HG02943 (cell line): ENCODE measurements around the gene JUND.

ENCODE experiments used
- ATAC-seq: cut with Tn5 transposase; IDR thresholded peaks from one replicate; pipeline ENCODE4 v1.9.1; 2021; ENCODE audit warnings: mild to moderate bottlenecking, low read depth, moderate library complexity; ENCODE audit not compliant: unreplicated experiment

JUND gene

DNA sequence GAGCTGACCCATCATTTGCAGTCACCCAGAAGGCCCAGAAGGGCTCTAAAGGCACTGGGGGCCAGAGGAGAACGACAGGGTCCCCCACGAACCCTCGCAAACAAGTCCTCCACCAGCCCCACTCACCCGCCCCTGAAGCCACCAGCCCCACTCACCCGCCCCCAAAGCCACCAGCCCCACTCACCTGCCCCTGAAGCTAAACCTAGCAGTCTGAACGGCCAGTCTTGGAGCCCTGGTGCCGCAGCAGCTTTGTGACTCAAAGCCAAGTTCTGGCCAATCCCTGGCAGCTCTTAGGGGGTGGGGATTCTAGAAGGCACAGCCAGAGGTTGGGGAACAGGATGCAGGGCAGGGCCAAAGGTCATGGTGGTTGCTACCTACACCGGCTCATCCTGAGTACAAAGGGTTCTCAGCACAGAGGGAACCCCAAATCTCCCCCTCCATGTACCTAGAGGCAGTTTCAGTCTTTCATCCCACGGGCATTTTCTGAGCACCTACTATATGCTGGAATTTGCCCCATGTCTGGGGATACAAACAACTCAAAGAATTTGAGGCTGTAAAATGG lies 7.1 kb downstream of the JUND start, which contains the start of gene IQCN:
IQCN (minus strand) TSS at position 234 of the 562 bp plus-strand sequence. CDS start 4,974 bp downstream, outside the sequence.
- no peak for ATAC-seq

DNA sequence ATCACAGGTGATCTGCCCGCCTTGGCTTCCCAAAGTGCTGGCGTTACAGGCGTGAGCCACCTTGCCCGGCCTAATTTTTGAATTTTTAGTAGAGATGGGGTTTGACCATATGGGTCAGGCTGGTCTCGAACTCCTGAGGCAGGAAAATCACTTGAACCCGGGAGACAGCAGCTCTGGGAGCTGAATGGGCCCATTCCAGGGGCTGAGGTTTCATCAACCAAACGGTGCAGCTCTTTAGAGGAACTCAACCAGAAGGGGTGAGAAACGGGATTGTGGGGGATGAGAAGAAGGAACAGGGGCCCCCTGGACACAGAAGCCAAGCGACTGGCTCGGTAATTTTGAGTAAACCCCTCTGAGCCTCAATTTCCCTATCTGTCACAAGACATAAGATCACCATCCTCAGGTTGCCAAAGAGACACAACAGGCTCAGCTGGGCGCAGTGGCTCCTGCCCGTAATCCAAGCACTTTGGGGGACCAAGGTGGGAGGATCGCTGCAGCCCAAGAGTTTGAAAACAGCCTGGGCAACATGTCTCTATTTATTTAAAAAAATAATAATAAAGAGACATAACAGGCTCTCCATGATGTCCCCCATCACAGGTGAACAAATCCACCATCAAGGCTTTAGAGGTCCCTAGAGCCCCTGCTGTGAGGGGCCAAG lies 7.7 kb downstream of the JUND start:
- no peak for ATAC-seq

DNA sequence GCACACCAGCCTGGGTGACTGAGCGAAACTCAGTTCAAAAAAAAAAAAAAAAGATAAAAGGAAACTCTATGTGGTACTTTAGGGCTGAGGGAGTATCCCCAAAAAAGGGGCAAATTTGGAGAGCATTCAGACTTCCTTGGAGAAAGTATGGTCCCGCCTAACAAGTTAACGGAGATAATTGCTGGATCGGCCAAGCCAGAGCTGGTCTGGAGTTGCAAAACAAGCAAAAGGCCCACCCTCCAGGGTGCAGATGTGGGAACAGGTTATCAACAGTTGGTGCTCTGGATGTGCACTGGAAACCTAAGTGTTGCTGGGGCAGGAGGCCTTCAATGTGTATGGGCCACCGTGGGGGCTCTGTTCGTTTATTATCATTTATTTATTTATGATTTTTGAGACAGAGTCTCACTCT lies 10.0 kb downstream of the JUND start:
- ATAC-seq = no peak

DNA sequence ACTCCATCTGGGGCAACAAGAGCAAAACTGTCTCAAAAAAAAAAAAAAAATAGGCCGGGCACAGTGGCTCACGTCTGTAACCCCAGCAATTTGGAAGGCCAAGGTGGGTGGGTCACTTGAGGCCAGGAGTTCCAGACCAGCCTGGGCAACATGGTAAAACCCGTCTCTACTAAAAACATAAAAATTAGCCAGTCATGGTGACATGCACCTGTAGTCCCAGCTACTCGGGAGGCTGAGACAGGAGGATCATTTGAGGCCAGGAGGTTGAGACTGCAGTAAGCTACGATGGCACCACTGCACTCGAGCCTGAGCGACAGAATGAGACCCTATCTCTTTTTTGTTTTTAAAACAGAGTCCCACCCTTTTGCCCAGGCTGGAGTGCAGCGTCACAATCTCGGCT lies 11.1 kb downstream of the JUND start:
- ATAC-seq = no peak

DNA sequence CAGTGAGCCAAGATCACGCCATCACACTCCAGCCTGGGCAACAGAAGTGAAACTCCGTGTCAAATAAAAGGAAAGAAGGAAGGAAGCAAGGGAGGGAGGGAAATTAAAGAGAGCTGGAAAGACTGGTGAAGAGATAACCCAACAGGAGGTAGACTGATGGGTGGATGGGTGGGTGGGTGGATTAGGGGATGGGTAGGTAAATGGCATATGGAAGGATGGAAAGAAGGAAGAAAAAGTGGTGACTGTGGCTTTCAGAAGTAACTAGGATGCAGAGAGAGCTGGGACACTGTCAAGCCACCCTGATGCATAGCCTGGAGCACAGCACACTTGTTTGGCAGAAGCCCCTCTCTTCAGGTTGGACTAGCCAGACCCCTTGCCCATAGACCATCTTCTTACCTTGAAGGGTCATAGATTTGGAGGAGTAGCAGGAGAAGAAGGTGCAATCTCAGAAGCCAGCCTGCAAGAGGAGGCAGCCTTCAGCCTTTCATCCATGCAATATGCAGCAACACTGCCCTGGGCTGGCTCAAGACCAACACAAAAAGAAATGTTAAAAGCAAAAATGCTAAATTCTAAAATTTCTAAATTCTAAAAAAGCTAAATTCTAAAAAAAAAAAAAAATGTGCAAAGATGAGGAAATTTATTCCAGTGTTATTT lies 12.2 kb downstream of the JUND start:
- ATAC-seq = no peak

DNA sequence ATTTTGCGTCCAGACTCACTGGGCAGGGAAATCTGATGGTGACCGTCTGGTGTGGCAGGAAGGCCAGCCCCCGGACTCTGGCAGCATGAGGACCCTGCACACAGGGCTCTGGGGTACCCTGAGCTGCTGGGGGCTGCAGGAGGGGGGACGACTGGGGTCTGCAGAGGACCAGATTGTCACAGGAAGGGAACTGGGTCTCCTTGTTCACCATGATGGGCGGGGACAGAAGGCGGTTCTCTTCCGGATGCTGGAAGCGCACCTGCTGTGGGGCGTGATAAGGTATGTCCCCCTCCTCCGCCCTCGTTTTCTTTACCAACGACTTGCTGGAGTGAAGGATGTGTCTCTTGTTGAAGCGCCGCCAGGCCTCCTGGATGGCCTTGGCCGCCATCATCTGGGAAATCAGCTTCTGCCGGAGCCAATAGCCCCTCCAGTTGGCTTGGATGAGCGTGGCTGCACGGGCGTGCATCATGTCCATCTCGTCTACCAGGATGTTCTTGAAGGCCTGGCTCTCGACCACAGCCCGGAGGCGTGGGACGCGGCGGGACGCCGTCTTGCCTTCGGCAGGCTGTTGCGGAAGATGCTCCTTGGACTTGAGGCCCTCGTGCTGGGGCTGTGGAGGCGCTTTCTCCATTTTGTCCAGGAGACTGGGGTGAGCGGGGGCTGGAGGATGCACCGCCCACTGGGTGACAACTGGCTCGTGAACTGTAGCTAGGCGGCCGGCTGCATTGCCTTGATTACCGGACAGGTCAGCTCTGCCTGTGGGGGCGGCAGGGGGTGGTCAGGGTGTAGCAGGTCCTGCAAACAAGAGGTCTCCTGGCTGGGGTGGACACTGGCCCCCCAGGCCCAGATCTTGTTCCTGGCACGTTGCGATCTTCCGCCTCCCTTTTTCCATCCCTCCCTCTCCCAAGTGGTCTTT lies 14.4 kb downstream of the JUND start:
- ATAC-seq = no peak

DNA sequence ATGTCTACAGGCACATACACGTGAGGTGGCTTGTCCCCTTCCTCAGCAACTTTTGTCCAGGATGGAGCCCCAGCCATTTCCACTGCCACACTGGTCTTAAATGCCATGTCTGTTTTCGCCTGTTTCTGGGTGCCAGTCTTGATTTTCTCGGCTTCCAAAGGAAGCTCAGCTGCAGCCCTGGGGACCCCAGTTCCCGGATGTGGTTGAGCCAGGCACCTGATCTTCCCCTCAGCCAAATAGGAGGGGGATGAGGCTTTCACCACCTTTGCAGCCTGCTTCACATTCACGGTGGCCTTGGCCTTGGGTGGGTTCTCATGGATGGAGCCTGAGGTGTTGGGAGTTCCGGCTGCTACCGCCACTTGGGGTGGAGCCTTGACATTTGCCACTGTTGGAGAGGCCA lies 15.8 kb downstream of the JUND start:
- ATAC-seq = no peak

DNA sequence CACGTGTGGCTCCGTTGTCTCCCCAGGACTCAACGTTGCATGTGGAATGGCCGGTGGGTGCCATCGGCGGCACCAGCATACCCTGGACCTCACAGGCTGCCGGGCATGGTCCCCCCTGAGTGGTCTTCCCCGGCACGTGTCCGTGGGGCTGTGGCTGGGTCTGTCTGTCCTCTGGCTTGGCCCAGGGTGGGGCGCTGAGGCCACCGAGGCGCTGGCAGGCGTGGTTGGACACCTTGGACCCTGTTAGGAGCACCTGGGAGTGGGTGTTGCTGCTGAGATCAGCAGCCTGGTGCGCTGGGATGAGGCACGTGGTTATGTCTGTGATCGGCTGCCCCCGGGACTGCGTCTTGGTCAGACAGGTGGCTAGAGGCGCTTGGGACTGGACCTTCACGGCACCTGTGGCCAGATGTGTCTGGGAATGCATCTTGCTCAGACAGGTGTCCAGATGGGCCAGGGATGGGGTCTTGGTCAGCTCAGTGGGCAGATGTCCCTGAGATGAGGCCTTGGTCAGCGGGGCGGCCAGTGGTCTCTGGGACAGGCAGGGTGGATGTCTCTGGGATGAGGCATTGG lies 16.4 kb downstream of the JUND start:
- no peak for ATAC-seq

DNA sequence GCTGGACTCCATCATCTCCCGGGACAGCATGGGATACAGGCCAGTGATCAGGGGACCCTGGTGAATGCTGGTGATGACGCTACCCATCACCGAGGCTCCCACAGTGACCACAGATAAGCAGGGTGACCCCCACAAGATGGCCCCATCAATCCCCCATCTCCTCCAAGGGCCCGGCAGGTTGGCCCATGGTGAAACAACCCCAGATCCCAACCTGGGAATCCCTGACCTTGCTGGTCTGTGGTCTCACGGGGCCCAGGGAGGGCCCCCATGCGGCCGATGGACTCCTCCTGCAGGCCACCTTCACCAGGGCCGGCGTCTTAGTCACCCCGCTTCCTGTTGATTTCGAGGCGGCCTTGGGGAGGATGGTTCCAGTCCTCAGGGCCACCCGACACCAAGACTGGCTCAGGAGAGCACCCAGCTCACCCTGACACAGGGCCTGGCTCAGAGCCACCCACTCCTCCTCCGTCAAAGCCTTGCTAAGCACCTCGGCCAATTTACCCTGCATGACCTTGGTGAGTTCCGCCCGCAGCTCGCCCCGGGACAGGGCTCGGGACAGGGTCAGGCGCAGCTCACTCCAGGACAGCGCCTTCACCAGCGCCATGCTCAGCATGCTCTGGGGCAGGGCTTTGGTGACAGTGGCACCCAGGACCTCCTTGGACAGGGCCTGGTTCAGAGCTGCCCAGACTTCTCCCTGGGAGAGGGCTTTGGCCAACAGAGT lies 17.1 kb downstream of the JUND start:
- no peak for ATAC-seq

DNA sequence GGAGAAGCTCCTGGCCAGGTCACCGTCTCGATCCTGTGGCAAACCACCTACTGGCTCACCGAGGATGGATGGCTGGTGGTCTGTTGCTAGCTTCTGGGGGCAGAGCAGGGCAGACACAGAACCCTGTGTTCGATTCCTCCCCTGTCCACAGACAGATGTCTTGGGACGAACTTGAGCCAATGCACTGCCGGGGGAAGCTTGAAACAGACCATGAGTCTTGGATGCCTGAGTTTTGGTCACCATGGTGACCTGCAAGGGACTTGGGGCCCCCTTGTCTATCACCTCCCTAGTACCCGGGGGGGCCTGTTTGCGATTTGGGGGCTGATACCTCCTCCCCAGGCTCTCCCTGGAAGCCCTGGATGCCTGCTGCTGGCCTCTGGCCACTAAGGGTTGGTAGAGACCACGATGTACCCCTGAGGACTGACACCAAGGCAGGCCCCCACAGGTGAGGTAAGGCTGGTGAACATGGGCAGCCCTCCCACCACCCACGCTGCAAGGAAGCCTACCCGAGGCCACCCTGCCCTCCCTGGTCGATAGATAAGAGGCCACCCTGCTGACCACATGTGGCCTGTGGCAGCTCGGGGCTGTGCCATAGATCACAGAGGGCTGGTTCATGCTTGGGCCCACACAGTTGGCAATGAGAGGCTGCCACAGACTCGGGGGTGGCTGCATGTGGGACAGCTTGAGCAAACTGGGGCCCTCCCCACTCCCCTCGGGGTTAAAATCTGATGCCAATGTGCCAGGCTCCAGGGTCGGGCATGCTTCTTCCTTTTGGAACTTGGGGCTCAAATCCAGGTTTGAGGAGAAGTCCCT lies 17.9 kb downstream of the JUND start:
- no peak for ATAC-seq

DNA sequence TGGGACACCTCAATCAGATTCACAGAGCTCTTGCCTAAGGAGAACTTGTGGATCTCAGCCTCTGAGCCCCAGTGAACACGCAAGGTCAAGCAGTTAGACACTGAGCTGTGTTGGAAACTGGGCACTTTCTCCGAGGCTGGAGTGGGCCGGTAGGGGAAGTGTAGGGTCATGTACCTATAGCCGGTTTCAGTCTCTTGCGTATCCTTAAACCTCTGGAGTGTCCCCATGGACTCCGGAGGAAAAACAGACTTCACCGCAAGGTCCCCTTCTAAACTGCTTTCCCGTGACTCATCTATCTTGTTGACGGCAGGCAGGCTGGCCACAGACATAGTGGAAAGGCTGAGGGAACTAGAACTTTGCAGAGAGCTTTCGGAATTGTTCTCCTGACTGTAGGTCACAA lies 18.5 kb downstream of the JUND start:
- no peak for ATAC-seq

DNA sequence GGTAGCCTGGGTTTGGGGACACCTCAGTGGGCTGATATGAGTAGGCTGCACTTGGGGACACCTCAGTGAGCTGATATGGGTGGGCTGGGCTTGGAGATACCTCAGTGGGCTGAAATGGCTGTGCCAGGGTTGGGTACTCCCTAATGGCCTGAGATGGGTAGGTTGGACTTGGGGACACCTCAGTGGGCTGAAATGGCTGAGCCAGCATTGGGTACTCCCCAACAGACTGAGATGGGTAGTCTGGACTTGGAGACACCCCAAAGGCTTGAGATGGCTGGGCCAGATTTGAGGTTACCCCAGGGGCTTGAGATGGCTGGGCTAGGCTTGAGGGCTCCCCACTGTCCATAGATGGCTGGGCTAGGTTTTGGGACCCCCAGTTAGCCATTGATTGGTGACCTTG lies 19.3 kb downstream of the JUND start:
- no peak for ATAC-seq

DNA sequence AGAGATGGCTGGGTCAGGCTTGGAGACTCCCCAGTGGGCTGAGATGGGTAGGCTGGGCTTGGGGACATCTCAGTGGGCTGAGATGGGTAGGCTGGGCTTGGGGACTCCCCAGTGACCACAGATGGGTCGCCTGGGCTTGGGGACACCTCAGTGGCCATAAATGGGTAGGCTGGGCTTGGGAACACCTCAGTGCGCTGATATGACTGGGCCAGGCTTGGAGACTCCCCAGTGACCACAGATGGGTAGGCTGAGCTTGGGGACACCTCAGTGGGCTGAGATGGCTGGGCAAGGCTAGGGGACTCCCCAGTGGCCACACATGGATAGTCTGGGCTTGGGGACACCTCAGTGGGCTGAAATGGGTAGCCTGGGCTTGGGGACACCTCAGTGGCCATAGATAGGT lies 19.9 kb downstream of the JUND start:
- no peak for ATAC-seq

DNA sequence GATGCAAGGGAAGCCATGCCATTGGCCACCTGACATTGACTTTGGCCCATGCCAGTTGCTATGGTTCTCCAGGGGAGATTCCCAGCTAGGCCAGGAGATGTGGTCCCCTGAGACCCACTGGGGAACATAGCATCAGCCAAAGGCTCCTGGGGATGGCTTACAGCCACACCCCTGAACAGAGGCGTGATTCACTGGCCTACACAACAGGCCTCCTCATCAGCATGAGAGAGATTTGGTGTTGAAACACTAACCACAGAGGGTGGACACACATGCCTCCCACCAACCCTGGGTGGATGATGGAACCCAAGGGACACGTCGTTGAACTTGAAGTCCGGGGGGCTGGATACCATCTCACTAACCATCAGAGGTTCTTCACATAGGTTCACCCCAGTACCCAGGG lies 21.5 kb downstream of the JUND start:
- no peak for ATAC-seq

DNA sequence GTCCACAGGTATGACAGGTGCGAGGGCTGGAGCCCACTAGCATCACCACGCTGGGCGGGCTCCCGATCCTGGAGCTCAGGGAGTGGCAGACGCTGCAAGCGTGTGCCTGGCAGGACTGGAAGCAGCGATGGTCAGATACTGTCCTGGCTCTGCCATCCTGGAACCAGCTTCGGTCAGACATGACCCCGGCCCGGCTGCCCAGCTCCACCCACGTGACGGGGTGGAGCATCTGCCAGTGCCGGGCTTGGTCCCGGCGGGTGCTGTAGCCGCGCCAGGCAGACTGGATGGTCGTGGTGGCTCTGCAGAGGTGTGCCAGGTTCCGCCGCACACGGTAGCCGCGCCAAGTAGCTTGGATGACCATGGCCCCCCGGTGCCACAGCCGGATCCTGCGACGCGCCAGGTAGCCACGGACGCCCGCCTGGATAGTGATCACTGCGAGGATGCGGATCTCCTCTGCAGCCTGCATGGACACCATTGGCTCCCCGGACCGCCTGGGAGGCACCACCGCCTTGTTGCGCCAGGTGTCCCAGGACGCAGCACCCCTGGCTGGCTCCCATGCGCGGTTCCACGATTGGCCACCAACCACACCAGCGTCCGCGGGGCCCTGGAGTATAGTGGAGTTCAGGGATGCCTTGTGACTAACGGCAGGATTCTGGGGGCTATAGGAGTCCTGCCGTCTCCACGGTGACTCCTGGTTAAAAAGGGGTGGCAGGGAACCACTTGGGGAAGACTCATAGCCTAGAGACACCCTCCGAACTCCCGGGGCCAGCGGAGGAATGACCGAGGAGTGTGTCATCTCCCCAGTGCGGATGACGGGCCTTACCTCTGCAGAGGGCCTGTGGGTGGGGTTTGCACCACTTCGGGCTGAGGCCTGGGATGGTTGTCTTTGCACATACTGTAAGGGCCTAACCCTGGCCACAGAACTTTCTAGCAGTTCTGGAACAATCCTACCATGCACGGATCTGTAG lies 23.6 kb downstream of the JUND start:
- ATAC-seq = no peak

DNA sequence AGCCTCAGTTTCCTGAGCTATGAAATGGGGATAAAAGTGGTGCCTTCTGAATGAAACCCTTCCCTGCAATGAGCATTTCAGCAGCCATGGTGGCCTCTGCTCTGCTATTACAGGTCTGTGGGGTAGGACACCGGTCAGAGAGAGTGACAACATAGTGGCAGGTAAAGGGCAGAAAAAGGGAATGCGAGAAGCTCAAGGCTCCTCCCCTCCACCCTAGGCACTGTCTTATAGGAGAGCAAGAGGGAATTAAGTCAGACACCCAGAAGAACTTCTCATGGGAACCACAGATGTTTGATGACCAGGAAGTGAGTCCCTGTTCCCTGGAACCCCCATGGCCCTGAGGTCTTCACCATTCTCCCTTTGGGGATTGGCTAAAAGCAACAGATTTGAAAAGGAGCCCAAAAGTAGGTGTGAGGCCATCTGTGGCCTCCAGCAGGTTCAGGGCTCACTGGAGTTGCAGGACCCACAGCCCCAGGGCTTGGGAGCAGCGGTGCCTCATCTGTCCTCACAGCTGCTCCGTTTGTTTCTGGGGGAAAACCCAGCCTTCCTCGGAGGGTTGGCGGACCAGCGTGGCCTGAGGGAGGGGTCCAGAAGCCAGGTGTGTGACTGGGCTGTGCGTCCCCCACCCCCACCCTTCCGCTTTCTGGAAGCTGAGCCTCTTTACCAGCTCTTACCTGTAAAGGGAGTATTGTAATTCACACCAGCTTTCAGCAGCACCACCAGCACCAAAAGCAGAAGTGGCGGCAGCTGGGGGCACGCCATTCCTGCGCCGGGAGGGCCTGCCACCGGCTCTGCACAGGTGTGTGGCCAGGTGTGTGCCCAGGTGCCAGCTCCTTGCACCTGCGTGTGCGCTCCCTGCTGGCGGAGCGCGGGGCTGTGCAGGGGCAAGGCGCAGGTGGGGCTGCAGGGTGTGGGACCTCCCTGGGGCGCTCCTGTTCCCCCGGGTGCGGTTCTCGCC lies 26.6 kb downstream of the JUND start:
- no peak for ATAC-seq

DNA sequence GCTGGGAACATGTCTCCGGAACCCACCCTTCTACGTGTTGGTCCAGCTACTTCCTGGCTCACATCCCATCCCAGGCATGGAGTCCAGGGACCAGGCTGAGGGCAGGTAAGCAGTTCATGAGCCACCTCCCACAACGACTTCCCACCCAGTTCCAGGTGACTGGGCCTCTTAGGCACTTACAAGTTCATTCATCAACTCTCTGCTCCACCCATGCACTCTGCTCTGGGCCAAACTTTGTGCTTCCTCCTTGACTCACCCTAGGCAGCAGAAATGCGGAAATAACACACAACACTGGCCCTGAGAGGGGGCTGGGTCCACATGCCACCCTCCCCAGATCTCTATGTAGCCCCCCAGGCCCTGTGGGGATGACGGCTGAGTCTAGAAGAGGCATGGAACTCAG lies 27.7 kb downstream of the JUND start:
- ATAC-seq = no peak
